Subcutaneous adipose tissue (tissue), 4 donors: Measurements from ENCODE around the gene ZFR. TPM values are rescaled to one million over a fixed set of nuclear protein-coding genes. Genes with fewer than 3 reads are reported as not detected.

Experiments
- total RNA-seq, 4 donors: library from RNA; depleted of rRNA; stranded (reverse); fragments of >200 nt; gene quantifications; one replicate each; pipeline ENCODE4 v1.1.0, GENCODE V29; 2016
- TF ChIP-seq, protein P1 (sequence below): fragments of 450-650 bp; IDR thresholded peaks from one replicate; pipeline ENCODE4 v1.5.1; 2016; ENCODE audit warnings: low read depth, mild to moderate bottlenecking, control low read depth, antibody characterized with exemption, moderate library complexity

Gene ZFR
- total RNA-seq, 4 donors from 2014 or later: 64.6 to 142 (median 91.8) TPM

DNA sequence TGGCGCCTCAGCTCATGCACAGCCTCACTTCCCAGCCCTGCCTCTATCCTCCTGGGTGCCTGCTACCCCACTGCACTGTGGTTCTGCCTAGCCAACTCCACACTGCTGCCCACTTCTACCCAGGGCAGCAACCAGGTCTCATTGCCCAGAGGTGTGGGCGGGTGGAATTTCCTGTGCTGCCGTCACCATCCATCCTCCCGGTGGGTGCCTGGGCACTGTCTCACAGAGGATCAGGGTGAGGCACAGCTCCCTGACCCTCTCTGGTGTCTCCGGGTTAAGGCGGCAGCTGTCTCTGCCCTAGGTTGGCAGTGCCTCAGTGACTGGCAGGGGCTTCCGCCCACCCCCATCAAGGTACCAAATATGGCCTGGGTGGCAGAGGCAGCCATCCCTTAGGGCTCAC is 127.5 kb downstream of the ZFR start:
- TF ChIP-seq, protein P1, sequence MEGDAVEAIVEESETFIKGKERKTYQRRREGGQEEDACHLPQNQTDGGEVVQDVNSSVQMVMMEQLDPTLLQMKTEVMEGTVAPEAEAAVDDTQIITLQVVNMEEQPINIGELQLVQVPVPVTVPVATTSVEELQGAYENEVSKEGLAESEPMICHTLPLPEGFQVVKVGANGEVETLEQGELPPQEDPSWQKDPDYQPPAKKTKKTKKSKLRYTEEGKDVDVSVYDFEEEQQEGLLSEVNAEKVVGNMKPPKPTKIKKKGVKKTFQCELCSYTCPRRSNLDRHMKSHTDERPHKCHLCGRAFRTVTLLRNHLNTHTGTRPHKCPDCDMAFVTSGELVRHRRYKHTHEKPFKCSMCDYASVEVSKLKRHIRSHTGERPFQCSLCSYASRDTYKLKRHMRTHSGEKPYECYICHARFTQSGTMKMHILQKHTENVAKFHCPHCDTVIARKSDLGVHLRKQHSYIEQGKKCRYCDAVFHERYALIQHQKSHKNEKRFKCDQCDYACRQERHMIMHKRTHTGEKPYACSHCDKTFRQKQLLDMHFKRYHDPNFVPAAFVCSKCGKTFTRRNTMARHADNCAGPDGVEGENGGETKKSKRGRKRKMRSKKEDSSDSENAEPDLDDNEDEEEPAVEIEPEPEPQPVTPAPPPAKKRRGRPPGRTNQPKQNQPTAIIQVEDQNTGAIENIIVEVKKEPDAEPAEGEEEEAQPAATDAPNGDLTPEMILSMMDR: no peak

DNA sequence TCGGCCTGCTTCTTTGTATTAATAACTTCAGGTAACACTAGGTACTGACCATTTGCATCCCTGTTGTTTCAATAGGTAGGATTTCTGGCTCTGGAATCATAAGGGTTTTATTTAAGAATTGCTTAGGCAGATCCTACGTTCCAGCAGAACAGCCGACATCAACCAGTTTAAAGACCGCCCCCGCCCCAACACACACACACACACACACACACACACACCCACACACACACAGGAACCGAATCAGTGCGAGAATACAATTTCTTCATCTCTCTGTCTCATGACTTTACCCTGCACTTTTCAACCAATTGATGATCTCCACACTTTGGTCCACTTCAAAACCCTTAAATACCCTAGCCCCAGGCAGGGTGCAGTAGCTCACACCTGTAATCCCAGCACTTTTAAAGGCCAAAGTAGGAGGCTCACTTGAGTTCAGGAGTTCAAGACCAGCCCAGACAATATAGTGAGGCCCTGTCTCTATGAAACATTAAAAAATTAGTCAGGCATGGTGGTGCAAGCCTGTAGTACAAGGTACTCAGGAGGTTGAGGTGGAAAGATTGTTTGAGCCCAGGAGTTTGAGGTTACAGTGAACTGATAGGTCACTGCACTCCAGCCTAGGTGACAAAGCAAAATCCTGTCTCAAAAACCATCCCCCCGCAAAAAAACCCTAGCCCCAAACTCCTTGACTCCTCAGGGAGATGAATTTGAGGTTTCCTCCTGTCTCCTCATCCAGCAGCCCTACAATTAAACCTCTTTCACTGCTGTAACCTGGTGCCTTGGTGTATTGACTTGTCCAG is 129.1 kb downstream of the ZFR start:
- TF ChIP-seq, protein P1: no peak

DNA sequence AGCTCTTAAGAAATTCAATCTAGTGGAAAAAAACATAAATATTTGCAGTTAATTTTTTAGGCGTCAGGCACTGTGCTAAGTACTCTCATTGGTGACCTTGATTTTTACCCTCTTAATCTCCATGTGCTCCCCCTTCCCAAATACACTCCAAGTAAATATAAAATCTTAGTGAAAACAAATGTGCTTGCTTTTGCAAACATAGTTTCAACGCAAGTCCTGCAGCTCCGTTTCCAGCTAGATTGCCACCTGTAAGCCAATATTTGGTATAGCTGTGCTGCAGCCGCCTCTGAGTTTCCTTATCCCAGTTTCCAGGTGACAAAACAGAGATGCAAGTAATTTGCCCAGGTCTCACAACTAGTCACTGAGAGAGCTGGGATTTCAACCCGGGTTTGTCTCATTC is 129.9 kb downstream of the ZFR start:
- TF ChIP-seq, protein P1: no peak

DNA sequence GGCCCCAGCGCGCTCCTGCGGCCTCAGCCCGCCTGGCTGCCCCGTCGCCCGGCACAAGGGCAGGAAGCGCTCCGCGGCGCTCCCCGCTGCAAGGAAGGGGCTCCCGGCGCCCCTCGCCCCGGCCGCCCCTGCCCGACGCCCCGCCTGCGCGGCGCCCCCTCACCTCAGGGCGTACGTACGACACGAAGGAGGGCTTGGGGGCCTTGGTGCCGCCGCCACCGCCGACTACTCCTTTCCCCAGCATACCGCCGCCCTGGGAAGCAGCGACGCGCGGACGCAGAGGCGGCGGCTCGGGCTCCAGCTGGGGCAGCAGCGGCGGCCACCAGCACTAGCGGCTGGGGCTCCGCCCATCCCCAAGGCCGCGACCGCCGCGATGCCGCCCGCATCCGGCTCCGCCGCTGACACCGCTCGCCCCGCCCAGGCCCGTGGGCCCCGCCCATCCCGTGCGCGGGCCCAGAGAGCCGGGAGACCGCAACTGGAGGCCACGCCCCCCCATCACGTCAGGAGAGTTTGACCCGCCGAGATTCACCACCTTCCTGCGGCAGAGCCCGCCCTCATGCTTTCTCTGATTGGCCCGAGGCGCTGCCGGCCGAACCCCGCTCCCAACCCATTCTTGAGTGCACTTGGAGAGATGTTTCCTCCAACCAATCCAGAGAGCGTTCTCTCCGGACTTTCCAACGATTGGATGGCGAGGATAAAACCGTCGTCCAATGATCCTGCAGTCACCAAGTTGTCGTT is 131.8 kb downstream of the ZFR start, which contains the start of gene MTMR12:
MTMR12 (minus strand) TSS at position 345 of the 738 bp plus-strand sequence; CDS start at position 244, 101 bp downstream.
- TF ChIP-seq, protein P1: no peak

DNA sequence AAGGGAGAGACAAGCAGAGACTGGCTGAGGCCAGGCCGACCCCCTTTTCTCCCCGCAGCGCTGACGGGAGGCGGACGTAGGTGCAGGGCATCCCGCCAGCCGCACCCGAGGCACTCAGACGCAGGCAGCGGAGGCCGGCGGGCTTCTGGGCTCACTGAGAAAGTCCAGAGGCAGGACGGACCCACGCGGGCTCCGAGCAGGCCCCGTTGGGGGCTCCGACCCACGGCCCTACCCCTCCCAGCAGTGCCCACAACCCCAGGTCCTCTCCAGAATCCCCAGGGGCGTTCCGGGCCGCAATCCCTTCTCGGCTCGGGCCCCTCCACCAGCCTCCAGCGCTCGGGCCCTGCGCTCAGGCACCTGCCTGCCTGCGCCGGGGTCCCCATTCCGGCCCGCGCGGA is 132.3 kb downstream of the ZFR start:
- TF ChIP-seq, protein P1: no peak

DNA sequence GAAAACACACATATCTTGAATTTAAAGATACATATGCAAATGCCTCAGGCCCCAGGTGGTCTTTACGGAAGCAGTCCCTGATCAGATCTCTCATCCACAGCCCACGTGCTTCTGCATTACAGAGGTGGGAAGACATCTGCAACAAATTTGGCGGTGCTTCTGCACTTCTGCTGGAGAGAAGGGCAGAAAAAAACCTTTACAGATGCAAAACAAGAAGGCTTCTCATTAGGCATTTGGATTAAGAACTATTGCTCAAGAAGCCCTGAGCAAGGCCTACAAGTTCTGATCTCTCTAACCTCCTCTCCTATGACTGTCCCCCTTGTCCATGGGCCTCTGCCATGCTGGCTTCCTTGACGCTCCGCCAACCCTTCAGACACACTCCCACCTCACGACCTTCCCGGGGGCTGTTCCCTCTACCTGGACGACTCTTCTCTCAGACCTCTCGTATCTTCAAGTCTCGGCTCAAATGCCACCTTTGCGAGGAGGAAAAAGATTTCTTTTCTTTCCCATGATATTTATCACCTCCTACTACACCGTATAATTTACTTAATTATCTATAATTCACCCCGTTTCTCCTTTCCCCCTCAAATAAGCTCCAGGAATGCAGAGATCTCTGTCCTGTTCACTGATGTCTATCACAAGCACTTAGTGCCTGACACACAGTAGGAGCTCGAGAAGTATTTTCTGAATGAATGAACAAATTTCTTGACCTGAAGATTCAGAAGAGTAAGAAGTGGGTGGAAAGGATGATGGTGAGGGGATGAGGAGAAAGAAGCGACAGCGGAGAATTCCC is 132.9 kb downstream of the ZFR start:
- TF ChIP-seq, protein P1: no peak

DNA sequence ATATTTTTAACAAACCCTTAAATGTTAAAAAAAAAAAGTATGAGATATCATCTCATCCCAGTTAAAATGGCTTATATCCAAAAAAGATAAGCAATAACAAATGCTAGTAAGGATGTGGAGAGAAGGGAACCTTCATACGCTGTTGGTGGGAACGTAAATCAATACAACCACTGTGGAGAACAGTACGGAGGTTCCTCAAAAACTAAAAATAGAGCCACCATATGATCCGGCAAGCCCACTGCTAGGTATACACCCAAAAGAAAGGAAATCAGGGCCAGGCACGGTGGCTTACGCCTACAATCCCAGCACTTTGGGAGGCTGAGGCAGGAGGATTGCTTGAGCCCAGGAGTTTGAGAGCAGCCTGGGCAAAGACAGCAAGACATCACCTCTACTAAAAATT is 134.8 kb downstream of the ZFR start:
- TF ChIP-seq, protein P1: no peak
